SW480 (cell line): ENCODE results near the gene TNMD.
A peak's percentile ranks its signal among the peaks of the same experiment; 100 is the strongest.

Source experiments
- DNase-seq: peaks from one replicate; pipeline ENCODE4 v3.0.0-alpha.2; 2016; ENCODE audit warnings: low spot score

The TNMD gene

GRCh38 chrX:100643956-100644860, 59.5 kb downstream of the TNMD start, which contains the start of gene SRPX2:
Gene SRPX2 (plus strand): TSS chrX:100644199. CDS start chrX:100646323, 2,124 bp downstream.
- peak; percentile 49 for DNase-seq

DNA sequence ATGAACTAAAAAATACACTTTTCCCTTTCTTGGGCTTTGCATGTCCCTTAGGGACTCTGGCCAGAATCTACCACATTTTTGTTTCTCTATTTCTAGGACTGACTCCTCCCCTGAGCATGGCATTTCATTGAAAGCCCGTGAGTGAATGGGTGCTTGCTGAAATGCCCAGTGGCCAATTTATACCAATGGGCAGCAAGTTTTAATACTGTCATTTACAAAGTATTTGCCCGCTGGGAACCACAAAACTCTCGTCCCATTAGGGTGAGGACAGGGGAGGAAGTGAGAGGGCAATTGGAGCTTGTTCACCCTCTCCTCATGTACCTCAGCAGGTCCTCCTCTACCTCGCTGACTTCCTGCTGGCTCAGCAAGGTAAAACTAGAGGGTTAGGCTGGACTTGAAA, 60.4 kb downstream of the TNMD start:
- DNase-seq, result no peak

DNA sequence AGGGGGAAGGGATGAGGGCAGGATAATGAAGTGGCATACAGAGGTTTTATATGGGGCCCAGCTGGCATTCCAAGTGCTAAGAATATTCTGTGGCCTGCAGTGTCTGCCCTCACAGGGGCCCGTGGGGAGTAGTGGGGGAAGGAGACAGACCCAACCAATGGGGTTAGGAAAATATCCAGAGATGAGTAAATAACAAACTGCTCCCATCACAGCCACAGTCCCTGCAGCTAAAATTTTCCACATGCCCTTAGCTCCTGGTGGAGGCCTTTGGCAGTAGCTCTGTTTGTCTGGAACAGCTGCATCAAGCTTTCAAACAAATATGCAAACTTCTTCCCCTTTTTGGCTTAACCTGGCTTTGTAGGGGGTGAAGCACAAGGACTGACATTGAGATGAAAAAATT, 62.4 kb downstream of the TNMD start:
- DNase-seq, result no peak

DNA sequence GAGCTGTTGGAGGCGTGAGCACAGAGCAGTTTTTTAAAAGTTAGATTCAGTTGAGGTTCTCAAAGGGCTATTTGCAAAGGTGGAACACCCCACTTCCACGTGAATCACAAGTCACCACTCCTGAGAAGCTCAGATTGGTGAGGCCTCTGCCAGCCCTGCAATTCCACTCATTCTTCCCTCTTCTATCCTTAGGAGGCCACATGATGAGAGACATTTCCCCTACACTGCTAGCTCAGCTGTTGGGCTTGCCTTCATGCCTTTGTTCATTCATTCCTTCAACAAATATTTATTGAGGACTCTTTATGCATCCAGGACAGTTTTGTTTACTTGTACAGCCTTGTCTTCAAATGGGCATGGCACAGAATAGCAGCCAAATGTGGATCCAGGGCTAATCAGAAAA, 63.0 kb downstream of the TNMD start:
- no peak for DNase-seq

DNA sequence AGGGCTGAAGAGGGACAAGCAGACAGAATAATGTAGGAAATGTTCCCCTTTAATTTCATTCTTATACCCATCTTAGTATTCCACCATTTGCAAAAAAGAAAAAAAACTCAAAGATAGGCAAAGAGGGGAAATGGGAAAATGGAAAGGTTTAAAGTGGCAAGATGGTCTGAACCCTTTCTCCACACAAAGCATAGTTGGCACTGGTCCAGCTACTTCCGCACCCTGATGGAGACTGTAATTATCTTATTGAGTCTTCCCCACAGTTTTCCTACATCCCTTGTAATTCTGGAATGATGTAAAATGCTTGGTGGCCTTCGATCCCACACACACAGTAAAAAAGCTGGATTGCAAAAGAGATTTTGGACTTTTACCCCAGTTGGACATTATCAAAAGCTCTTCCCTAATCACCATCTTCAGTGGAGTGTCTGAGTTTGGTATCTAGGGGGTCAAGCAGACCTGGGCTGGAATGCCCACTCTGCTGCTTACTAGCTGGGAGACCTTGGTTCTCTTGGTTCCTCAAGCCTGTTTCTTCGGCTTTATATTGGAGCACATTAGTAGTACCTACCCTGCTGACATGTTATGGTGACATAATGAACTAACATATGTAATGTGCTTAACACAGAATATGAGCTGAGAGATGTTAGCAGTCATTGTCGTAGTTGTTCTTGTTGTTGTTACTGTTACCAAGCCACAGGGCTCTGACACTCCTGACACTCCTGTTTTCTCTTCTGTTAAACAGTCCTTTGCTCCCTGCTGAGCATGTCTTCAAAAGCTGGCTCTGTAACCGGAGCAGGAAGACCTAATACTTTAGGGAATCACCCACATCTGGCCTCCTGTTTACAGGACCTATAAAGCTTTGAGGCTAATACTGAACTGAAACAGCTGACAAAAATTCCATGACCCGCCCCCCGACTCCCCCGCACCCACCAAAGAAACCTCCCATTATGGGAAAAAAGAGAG, 64.0 kb downstream of the TNMD start:
- DNase-seq, result no peak
